ENCODE data around the gene ZBP1.

DNA sequence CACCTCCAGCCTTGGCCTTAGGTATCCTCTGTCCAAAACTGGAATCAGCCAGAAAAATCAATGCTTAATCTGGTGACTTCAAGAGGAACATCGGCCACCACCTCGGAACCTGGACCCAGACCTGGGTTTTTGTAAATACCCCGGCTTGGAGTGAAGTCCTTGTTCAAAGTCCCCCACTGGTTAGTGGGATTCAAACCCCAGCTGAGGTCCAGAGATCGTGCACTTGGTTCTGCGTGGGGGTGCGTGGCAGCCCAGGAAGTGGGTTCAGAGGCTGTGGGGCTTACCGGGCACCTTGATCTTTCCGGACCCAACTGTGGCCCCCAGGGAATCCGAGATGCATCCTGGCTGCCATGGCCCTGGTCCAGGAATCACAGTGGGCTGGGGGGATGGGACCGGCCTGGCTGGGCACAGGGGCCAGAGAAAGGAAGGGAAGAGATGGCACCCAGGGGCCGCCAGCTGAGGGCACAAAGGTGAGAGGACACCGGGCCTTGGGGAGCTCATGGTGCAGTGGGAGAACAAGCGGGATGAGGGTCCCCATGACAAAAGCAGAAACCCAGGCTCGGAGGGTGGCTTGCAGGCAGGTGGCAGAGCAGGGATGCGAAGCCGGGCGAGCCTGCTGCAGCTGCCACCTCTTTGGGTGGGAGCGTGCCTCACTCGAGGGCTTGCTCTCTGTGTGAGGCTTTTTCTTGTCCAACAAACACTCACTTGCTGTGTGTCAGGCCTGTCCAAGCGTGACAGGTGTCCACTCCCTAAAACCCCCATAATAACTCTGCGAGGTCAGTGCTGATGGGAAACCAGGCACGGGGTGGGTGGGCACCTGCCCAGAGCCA is 27.7 kb downstream of the ZBP1 start:
- TF ChIP-seq OSR1 (CRISPR knock-in tag; IDR thresholded peaks at IDR 0.05) (no peak), CSDC2 (CRISPR knock-in tag; IDR thresholded peaks at IDR 0.05) (no peak), TCF4 (CRISPR knock-in tag; IDR thresholded peaks at IDR 0.05; ENCODE audit: borderline replicate concordance) (no peak), ARNTL (CRISPR knock-in tag; IDR thresholded peaks at IDR 0.05; ENCODE audit: borderline replicate concordance, low read depth) (no peak), RARB (CRISPR knock-in tag; IDR thresholded peaks at IDR 0.05) (no peak), ZC3H10 (CRISPR knock-in tag; IDR thresholded peaks at IDR 0.05) (no peak), ZFP30 (CRISPR knock-in tag; IDR thresholded peaks at IDR 0.05) (no peak), ZNF565 (CRISPR knock-in tag; conservative IDR thresholded peaks at IDR 0.05; ENCODE audit: low read depth) (no peak), ZNF70 (CRISPR knock-in tag; IDR thresholded peaks at IDR 0.05) (no peak)
- TF ChIP-seq, protein P1, sequence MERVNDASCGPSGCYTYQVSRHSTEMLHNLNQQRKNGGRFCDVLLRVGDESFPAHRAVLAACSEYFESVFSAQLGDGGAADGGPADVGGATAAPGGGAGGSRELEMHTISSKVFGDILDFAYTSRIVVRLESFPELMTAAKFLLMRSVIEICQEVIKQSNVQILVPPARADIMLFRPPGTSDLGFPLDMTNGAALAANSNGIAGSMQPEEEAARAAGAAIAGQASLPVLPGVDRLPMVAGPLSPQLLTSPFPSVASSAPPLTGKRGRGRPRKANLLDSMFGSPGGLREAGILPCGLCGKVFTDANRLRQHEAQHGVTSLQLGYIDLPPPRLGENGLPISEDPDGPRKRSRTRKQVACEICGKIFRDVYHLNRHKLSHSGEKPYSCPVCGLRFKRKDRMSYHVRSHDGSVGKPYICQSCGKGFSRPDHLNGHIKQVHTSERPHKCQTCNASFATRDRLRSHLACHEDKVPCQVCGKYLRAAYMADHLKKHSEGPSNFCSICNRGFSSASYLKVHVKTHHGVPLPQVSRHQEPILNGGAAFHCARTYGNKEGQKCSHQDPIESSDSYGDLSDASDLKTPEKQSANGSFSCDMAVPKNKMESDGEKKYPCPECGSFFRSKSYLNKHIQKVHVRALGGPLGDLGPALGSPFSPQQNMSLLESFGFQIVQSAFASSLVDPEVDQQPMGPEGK (CRISPR knock-in tag; IDR thresholded peaks at IDR 0.05; ENCODE audit: borderline replicate concordance): no peak
- TF ChIP-seq, protein P2, sequence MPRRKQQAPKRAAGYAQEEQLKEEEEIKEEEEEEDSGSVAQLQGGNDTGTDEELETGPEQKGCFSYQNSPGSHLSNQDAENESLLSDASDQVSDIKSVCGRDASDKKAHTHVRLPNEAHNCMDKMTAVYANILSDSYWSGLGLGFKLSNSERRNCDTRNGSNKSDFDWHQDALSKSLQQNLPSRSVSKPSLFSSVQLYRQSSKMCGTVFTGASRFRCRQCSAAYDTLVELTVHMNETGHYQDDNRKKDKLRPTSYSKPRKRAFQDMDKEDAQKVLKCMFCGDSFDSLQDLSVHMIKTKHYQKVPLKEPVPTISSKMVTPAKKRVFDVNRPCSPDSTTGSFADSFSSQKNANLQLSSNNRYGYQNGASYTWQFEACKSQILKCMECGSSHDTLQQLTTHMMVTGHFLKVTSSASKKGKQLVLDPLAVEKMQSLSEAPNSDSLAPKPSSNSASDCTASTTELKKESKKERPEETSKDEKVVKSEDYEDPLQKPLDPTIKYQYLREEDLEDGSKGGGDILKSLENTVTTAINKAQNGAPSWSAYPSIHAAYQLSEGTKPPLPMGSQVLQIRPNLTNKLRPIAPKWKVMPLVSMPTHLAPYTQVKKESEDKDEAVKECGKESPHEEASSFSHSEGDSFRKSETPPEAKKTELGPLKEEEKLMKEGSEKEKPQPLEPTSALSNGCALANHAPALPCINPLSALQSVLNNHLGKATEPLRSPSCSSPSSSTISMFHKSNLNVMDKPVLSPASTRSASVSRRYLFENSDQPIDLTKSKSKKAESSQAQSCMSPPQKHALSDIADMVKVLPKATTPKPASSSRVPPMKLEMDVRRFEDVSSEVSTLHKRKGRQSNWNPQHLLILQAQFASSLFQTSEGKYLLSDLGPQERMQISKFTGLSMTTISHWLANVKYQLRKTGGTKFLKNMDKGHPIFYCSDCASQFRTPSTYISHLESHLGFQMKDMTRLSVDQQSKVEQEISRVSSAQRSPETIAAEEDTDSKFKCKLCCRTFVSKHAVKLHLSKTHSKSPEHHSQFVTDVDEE (CRISPR knock-in tag; IDR thresholded peaks at IDR 0.05): no peak

All from SK-N-SH treated with all-trans-retinoic acid at 6 μM for 48 hours (cell line).